Keratinocyte (primary cell): ENCODE results near the gene CREB5. TPM values are rescaled to one million over a fixed set of nuclear protein-coding genes. Genes with fewer than 3 reads are reported as not detected.
A peak's percentile ranks its signal among the peaks of the same experiment; 100 is the strongest.

ENCODE experiments used
- DNase-seq: peaks from one replicate; pipeline ENCODE4 v3.0.0-alpha.2; 2011; ENCODE audit warnings: low read depth, missing footprints, low spot score
- FAIRE-seq: peaks from 2 replicates; lab custom pipeline; 2011; peaks lifted over from hg19 to GRCh38; lab: Jason Lieb, UNC
- H2AFZ ChIP-seq: 2 replicates; pipeline ENCODE4 v1.6.0; 2012; ENCODE audit warnings: low read length, control low read depth, inconsistent platforms; ENCODE audit not compliant: control insufficient read depth
- H3K27ac ChIP-seq: 2 replicates; pipeline ENCODE4 v1.5.1; 2011; ENCODE audit warnings: low read length; ENCODE audit not compliant: control insufficient read depth, insufficient read depth
- H3K27me3 ChIP-seq: 3 replicates; pipeline ENCODE4 v1.6.0; 2011; ENCODE audit warnings: low read length; ENCODE audit not compliant: control insufficient read depth, insufficient read depth; ENCODE audit errors: extremely low read depth
- H3K36me3 ChIP-seq, 2 experiments: 2 replicates in 1 of 2; 3 replicates in 1 of 2; pipeline ENCODE4 v1.5.1; 2011; ENCODE audit warnings: low read length in 2 of 2, mild to moderate bottlenecking in 1 of 2; ENCODE audit not compliant: control insufficient read depth in 2 of 2, insufficient read depth in 2 of 2; ENCODE audit errors: extremely low read depth in 1 of 2
- H3K4me1 ChIP-seq: 3 replicates; pipeline ENCODE4 v1.5.1; 2011; ENCODE audit warnings: low read length; ENCODE audit not compliant: control insufficient read depth, insufficient read depth; ENCODE audit errors: extremely low read depth
- H3K4me2 ChIP-seq: 3 replicates; pipeline ENCODE4 v1.6.0; 2011; ENCODE audit warnings: low read depth, low read length; ENCODE audit not compliant: control insufficient read depth, insufficient read depth; ENCODE audit errors: extremely low read depth
- H3K4me3 ChIP-seq, 3 experiments: fragments of 200-600 bp in 1 of 3; sonication (generic) in 1 of 3; 2 replicates in 2 of 3; 3 replicates in 1 of 3; pipeline ENCODE4 v1.5.1; 2011 to 2016; ENCODE audit warnings: low read length in 3 of 3, mild to moderate bottlenecking in 3 of 3, control low read depth in 2 of 3, inconsistent platforms in 1 of 3, low read depth in 1 of 3, mixed read lengths in 1 of 3, mixed run types in 1 of 3, moderate library complexity in 1 of 3; ENCODE audit not compliant: control insufficient read depth in 2 of 3, insufficient read depth in 2 of 3; ENCODE audit errors: extremely low read depth in 1 of 3
- H3K79me2 ChIP-seq: 2 replicates; pipeline ENCODE4 v1.6.0; 2012; ENCODE audit warnings: low read length; ENCODE audit not compliant: control insufficient read depth, insufficient read depth
- H3K9ac ChIP-seq: 3 replicates; pipeline ENCODE4 v1.6.0; 2011; ENCODE audit warnings: low read length; ENCODE audit not compliant: control insufficient read depth, insufficient read depth; ENCODE audit errors: extremely low read depth
- H3K9me1 ChIP-seq: 3 replicates; pipeline ENCODE4 v1.6.0; 2011; ENCODE audit warnings: low read length; ENCODE audit not compliant: control insufficient read depth, insufficient read depth; ENCODE audit errors: extremely low read depth
- H3K9me3 ChIP-seq: 2 replicates; pipeline ENCODE4 v1.5.1; 2012; ENCODE audit warnings: low read depth, low read length; ENCODE audit not compliant: control insufficient read depth
- H4K20me1 ChIP-seq: 3 replicates; pipeline ENCODE4 v1.6.0; 2011; ENCODE audit warnings: low read length; ENCODE audit not compliant: control insufficient read depth, insufficient read depth; ENCODE audit errors: extremely low read depth
- CTCF ChIP-seq, 3 experiments: IDR thresholded peaks in 1 of 3; conservative IDR thresholded peaks in 1 of 3; optimal IDR thresholded peaks in 1 of 3; 2 replicates in 2 of 3; 3 replicates in 1 of 3; pipeline versions ENCODE3 to v1.5.1; 2011; ENCODE audit warnings: low read length in 3 of 3, mild to moderate bottlenecking in 3 of 3, moderate library complexity in 2 of 3, control low read depth in 1 of 3, inconsistent platforms in 1 of 3; ENCODE audit not compliant: insufficient read depth in 2 of 3; ENCODE audit errors: extremely low read depth in 1 of 3
- EZH2 ChIP-seq: IDR thresholded peaks from one replicate; pipeline ENCODE4 v1.6.1; 2012; ENCODE audit warnings: inconsistent platforms, mild to moderate bottlenecking, low read length, moderate library complexity
- dilution Hi-C: fragments of 300-500 bp; cut with MboI; formaldehyde crosslinking; loops from one replicate; pipeline ENCODE4 v1.7.0; 2020; ENCODE audit warnings: low sequenced_read_pairs; ENCODE audit not compliant: extremely low pct_ligation_motif_present
- polyA plus RNA-seq, 5 experiments: library from polyadenylated mRNA; depleted of rRNA in 3 of 5; stranded (reverse) in 3 of 5; stranded (forward) in 1 of 5; unstranded in 1 of 5; fragments of >200 nt; gene quantifications; 1 replicate in 1 of 5; 2 replicates in 3 of 5; 3 replicates in 1 of 5; pipeline versions ENCODE4 v1.2.1 to v1.2.3, GENCODE V29; 2011 to 2012; ENCODE audit warnings: missing spikeins in 2 of 5, low read depth in 1 of 5, low replicate concordance in 1 of 5

Gene CREB5
- polyA plus RNA-seq, 1 donor (not counting 4 experiments of a cell fraction or from before 2014, with no cell fraction given), result 7.9 TPM

GRCh38 chr7:28671526-28671925, 259.2 kb downstream of the CREB5 start:
- no peaks in the 10 kb centered on the region for H3K9me3 ChIP-seq
- H3K27ac ChIP-seq, result no peak overlapping the region
- no peak overlapping the region for H3K4me2 ChIP-seq
- H3K4me1 ChIP-seq, result peaks cover 23% of the 10 kb centered on the region
- no peak overlapping the region for H3K4me3 ChIP-seq
- H2AFZ ChIP-seq, result no peak overlapping the region
- no peaks in the 10 kb centered on the region for H3K9me1 ChIP-seq
- no peaks in the 10 kb centered on the region for H3K79me2 ChIP-seq
- TF ChIP-seq CTCF (optimal IDR thresholded peaks at IDR 0.05 in 1 of 3, IDR thresholded peaks at IDR 0.05 in 1 of 3, conservative IDR thresholded peaks at IDR 0.05 in 1 of 3; ENCODE audit: extremely low read depth in 1 of 3, insufficient read depth in 2 of 3, low read length in 3 of 3) (no peak), EZH2 (no peak)
- no peak overlapping the region for H3K9ac ChIP-seq
- H4K20me1 ChIP-seq, result no peaks in the 10 kb centered on the region
- DNase-seq (no peak), FAIRE-seq (peak; percentile 39)
- no peaks in the 10 kb centered on the region for H3K36me3 ChIP-seq
- dilution Hi-C loops, result no loop called here
- H3K27me3 ChIP-seq, result no peaks in the 10 kb centered on the region

- H3K79me2 ChIP-seq, result no peaks in the 10 kb centered on the region
- no peak overlapping the region for H3K4me3 ChIP-seq
- no peak overlapping the region for H3K4me2 ChIP-seq
- H3K9me3 ChIP-seq, result no peaks in the 10 kb centered on the region
- FAIRE-seq (no peak), DNase-seq (no peak)
- H3K27me3 ChIP-seq, result no peaks in the 10 kb centered on the region
- no peak overlapping the region for H3K9ac ChIP-seq
- dilution Hi-C loops, result no loop called here
- no peak overlapping the region for H3K27ac ChIP-seq
- H3K9me1 ChIP-seq, result no peaks in the 10 kb centered on the region
- no peaks in the 10 kb centered on the region for H4K20me1 ChIP-seq
- H3K4me1 ChIP-seq, result peaks cover 16% of the 10 kb centered on the region
- TF ChIP-seq EZH2 (no peak), CTCF (optimal IDR thresholded peaks at IDR 0.05 in 1 of 3, IDR thresholded peaks at IDR 0.05 in 1 of 3, conservative IDR thresholded peaks at IDR 0.05 in 1 of 3; ENCODE audit: extremely low read depth in 1 of 3, insufficient read depth in 2 of 3, low read length in 3 of 3) (no peak)
- H2AFZ ChIP-seq, result no peak overlapping the region
- no peaks in the 10 kb centered on the region for H3K36me3 ChIP-seq
Measured at GRCh38 chr7:28672397-28672797, 260.1 kb downstream of the CREB5 start.
